HEK293T (cell line): Measurements from ENCODE around the gene SCNN1G.

Source experiments
- ARNT ChIP-seq: fragments of 450-650 bp; IDR thresholded peaks from 2 replicates; pipeline ENCODE4 v1.6.1; 2017; ENCODE audit warnings: mild to moderate bottlenecking
- BHLHE40 ChIP-seq: fragments of 450-650 bp; IDR thresholded peaks from 2 replicates; pipeline ENCODE4 v1.6.1; 2016; ENCODE audit warnings: mild to moderate bottlenecking, moderate library complexity, borderline replicate concordance
- CTBP1 ChIP-seq: fragments of 450-650 bp; IDR thresholded peaks from 2 replicates; pipeline ENCODE4 v1.6.1; 2016; ENCODE audit warnings: borderline replicate concordance
- ELF4 ChIP-seq: fragments of 450-650 bp; IDR thresholded peaks from 2 replicates; pipeline ENCODE4 v1.6.1; 2017; ENCODE audit warnings: antibody characterized with exemption
- FOXA1 ChIP-seq: fragments of 450-650 bp; IDR thresholded peaks from 2 replicates; pipeline ENCODE4 v1.6.1; 2016; ENCODE audit warnings: mild to moderate bottlenecking
- FOXK2 ChIP-seq: fragments of 450-650 bp; IDR thresholded peaks from 2 replicates; pipeline ENCODE4 v1.6.1; 2016; ENCODE audit warnings: mild to moderate bottlenecking
- HDGF ChIP-seq: fragments of 450-650 bp; IDR thresholded peaks from 2 replicates; pipeline ENCODE4 v1.6.1; 2017; ENCODE audit warnings: antibody characterized with exemption, borderline replicate concordance
- L3MBTL2 ChIP-seq: fragments of 450-650 bp; conservative IDR thresholded peaks from 2 replicates; pipeline ENCODE4 v1.6.1; 2016; ENCODE audit warnings: mild to moderate bottlenecking
- NFRKB ChIP-seq: fragments of 450-650 bp; IDR thresholded peaks from 2 replicates; pipeline ENCODE4 v1.6.1; 2016; ENCODE audit warnings: mild to moderate bottlenecking, moderate library complexity
- SP1 ChIP-seq: fragments of 450-650 bp; IDR thresholded peaks from 2 replicates; pipeline ENCODE4 v1.6.1; 2017
- SUZ12 ChIP-seq: fragments of 450-650 bp; IDR thresholded peaks from 2 replicates; pipeline ENCODE4 v1.6.1; 2016; ENCODE audit warnings: mild to moderate bottlenecking
- TARDBP ChIP-seq: fragments of 450-650 bp; IDR thresholded peaks from 2 replicates; pipeline ENCODE4 v1.6.1; 2016
- TF ChIP-seq, protein P1 (sequence below): fragments of 450-650 bp; IDR thresholded peaks from 2 replicates; pipeline ENCODE4 v1.6.1; 2016

DNA sequence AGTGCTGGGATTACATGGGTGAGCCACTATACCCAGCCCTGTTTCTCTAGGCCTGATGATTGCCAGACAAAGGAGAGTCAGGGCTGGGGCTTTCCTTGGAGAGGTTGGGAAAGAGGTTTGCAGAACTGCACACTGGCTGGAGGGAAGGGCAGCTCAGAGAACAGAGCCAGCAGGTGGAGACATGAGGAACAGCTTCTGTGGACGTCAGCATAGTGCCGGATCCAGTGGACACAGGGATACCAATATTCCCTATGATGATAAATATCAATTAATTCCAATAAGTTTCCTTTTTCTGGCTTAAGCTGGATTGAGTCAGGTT is 76.3 kb downstream of the SCNN1G start:
- no peak for TF ChIP-seq CTBP1
- TF ChIP-seq FOXK2, result no peak
- no peak for TF ChIP-seq BHLHE40
- no peak for TF ChIP-seq L3MBTL2
- TF ChIP-seq, protein P1, sequence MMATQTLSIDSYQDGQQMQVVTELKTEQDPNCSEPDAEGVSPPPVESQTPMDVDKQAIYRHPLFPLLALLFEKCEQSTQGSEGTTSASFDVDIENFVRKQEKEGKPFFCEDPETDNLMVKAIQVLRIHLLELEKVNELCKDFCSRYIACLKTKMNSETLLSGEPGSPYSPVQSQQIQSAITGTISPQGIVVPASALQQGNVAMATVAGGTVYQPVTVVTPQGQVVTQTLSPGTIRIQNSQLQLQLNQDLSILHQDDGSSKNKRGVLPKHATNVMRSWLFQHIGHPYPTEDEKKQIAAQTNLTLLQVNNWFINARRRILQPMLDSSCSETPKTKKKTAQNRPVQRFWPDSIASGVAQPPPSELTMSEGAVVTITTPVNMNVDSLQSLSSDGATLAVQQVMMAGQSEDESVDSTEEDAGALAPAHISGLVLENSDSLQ, result no peak
- no peak for TF ChIP-seq SUZ12
- TF ChIP-seq FOXA1, result no peak
- TF ChIP-seq HDGF, result no peak
- TF ChIP-seq ELF4, result no peak
- TF ChIP-seq SP1, result no peak
- no peak for TF ChIP-seq ARNT
- TF ChIP-seq NFRKB, result no peak
- no peak for TF ChIP-seq TARDBP
